H9 (cell line): ENCODE results near the gene PKN1. TPM values are rescaled to one million over a fixed set of nuclear protein-coding genes. Genes with fewer than 3 reads are reported as not detected.
A peak's percentile ranks its signal among the peaks of the same experiment; 100 is the strongest.

ENCODE experiments used
- DNase-seq: peaks from one replicate; pipeline ENCODE4 v3.0.0-alpha.2; 2017
- H2AFZ ChIP-seq: one replicate; pipeline ENCODE4 v1.6.1; 2013; ENCODE audit warnings: mild to moderate bottlenecking, low read length, control low read depth, moderate library complexity
- H2AK5ac ChIP-seq: 2 replicates; pipeline ENCODE4 v1.6.1; 2013; ENCODE audit warnings: low read length, control low read depth, mixed read lengths; ENCODE audit not compliant: insufficient read length
- H2BK120ac ChIP-seq: one replicate; pipeline ENCODE4 v1.6.1; 2013; ENCODE audit warnings: low read depth, mild to moderate bottlenecking, low read length, control low read depth, inconsistent platforms; ENCODE audit not compliant: poor library complexity, severe bottlenecking
- H2BK12ac ChIP-seq: 2 replicates; pipeline ENCODE4 v1.6.1; 2013; ENCODE audit warnings: low read length, control low read depth, mixed read lengths, low read depth; ENCODE audit not compliant: insufficient read length
- H2BK15ac ChIP-seq: 2 replicates; pipeline ENCODE4 v1.6.1; 2013; ENCODE audit warnings: low read depth, low read length, control low read depth
- H2BK20ac ChIP-seq: one replicate; pipeline ENCODE4 v1.6.1; 2013; ENCODE audit warnings: low read depth, mild to moderate bottlenecking, low read length, control low read depth, inconsistent platforms; ENCODE audit not compliant: poor library complexity, severe bottlenecking
- H2BK5ac ChIP-seq: 2 replicates; pipeline ENCODE4 v1.6.1; 2013; ENCODE audit warnings: low read length, control low read depth, mixed read lengths; ENCODE audit not compliant: insufficient read length
- H3K14ac ChIP-seq: 2 replicates; pipeline ENCODE4 v1.6.1; 2013; ENCODE audit warnings: low read length, control low read depth; ENCODE audit not compliant: insufficient read depth
- H3K18ac ChIP-seq: 2 replicates; pipeline ENCODE4 v1.6.1; 2013; ENCODE audit warnings: low read depth, mild to moderate bottlenecking, mixed read lengths, low read length, control low read depth; ENCODE audit not compliant: insufficient read length
- H3K23ac ChIP-seq: 2 replicates; pipeline ENCODE4 v1.6.1; 2013; ENCODE audit warnings: low read length, control low read depth, mixed read lengths, low read depth; ENCODE audit not compliant: insufficient read length
- H3K23me2 ChIP-seq: 2 replicates; pipeline ENCODE4 v1.6.1; 2013; ENCODE audit warnings: low read depth, mild to moderate bottlenecking, mixed read lengths, low read length, control low read depth; ENCODE audit not compliant: insufficient read length, poor library complexity, severe bottlenecking
- H3K27ac ChIP-seq: 2 replicates; pipeline ENCODE4 v1.5.1; 2013; ENCODE audit warnings: low read length, control low read depth, mixed read lengths, low read depth; ENCODE audit not compliant: insufficient read length
- H3K27me3 ChIP-seq: 2 replicates; pipeline ENCODE4 v1.6.1; 2013; ENCODE audit warnings: low read length, control low read depth, inconsistent platforms; ENCODE audit not compliant: insufficient read depth
- H3K4ac ChIP-seq: 2 replicates; pipeline ENCODE4 v1.6.1; 2013; ENCODE audit warnings: low read depth, mild to moderate bottlenecking, control low read depth, inconsistent platforms, low read length, moderate library complexity
- H3K4me1 ChIP-seq: 2 replicates; pipeline ENCODE4 v1.6.1; 2013; ENCODE audit warnings: low read length, control low read depth, inconsistent platforms; ENCODE audit not compliant: insufficient read depth
- H3K4me2 ChIP-seq: 2 replicates; pipeline ENCODE4 v1.6.1; 2013; ENCODE audit warnings: low read length, control low read depth, mixed read lengths; ENCODE audit not compliant: insufficient read length, insufficient read depth
- H3K56ac ChIP-seq: 2 replicates; pipeline ENCODE4 v1.6.1; 2013; ENCODE audit warnings: low read depth, mild to moderate bottlenecking, mixed read lengths, low read length, control low read depth; ENCODE audit not compliant: insufficient read length
- H3K79me1 ChIP-seq: 2 replicates; pipeline ENCODE4 v1.6.1; 2013; ENCODE audit warnings: low read depth, mild to moderate bottlenecking, moderate library complexity, low read length, control low read depth, inconsistent platforms; ENCODE audit not compliant: insufficient read depth, poor library complexity, severe bottlenecking
- H3K79me2 ChIP-seq: 2 replicates; pipeline ENCODE4 v1.6.1; 2013; ENCODE audit warnings: low read length, control low read depth, inconsistent platforms; ENCODE audit not compliant: insufficient read depth
- H3K9ac ChIP-seq: 2 replicates; pipeline ENCODE4 v1.6.1; 2013; ENCODE audit warnings: low read length, control low read depth, mixed read lengths; ENCODE audit not compliant: insufficient read length; ENCODE audit errors: extremely low read depth
- H3K9me3 ChIP-seq: one replicate; pipeline ENCODE4 v1.6.1; 2013; ENCODE audit warnings: low read depth, low read length, inconsistent platforms; ENCODE audit not compliant: control insufficient read depth
- H3T11ph ChIP-seq: one replicate; pipeline ENCODE4 v1.6.1; 2013; ENCODE audit warnings: mild to moderate bottlenecking, low read length, control low read depth, inconsistent platforms
- H4K20me1 ChIP-seq: one replicate; pipeline ENCODE4 v1.6.1; 2013; ENCODE audit not compliant: control insufficient read depth, insufficient read length, insufficient read depth
- H4K5ac ChIP-seq: 2 replicates; pipeline ENCODE4 v1.6.1; 2013; ENCODE audit warnings: low read depth, mild to moderate bottlenecking, mixed read lengths, low read length, control low read depth; ENCODE audit not compliant: insufficient read length
- H4K8ac ChIP-seq: replicated peaks from 2 replicates; pipeline ENCODE4 v1.6.1; 2013; ENCODE audit warnings: low read length, control low read depth, mixed read lengths, low read depth; ENCODE audit not compliant: insufficient read length
- H4K91ac ChIP-seq: 2 replicates; pipeline ENCODE4 v1.6.1; 2013; ENCODE audit warnings: low read depth, mild to moderate bottlenecking, moderate library complexity, mixed read lengths, low read length, control low read depth; ENCODE audit not compliant: insufficient read length
- H3K27ac Mint-ChIP-seq, 3 experiments: 2 replicates in 2 of 3; 3 replicates in 1 of 3; pipeline ENCODE4 v1.8.0; 2020 to 2021; ENCODE audit warnings: mixed read lengths in 3 of 3, mild to moderate bottlenecking in 1 of 3, moderate library complexity in 1 of 3
- H3K27me3 Mint-ChIP-seq: 2 replicates; pipeline ENCODE4 v1.8.0; 2021; ENCODE audit warnings: low read depth, mild to moderate bottlenecking, moderate library complexity, mixed read lengths
- H3K36me3 Mint-ChIP-seq, 3 experiments: 2 replicates in 2 of 3; 3 replicates in 1 of 3; pipeline ENCODE4 v1.8.0; 2020 to 2021; ENCODE audit warnings: low read depth in 3 of 3, mixed read lengths in 3 of 3; ENCODE audit not compliant: insufficient read depth in 1 of 3
- H3K4me1 Mint-ChIP-seq, 2 experiments: 2 replicates each; pipeline ENCODE4 v1.8.0; 2020; ENCODE audit warnings: mixed read lengths in 2 of 2
- H3K4me3 Mint-ChIP-seq, 2 experiments: 2 replicates in 1 of 2; 3 replicates in 1 of 2; pipeline ENCODE4 v1.8.0; 2020 to 2021; ENCODE audit warnings: mild to moderate bottlenecking in 2 of 2, mixed read lengths in 2 of 2, moderate library complexity in 1 of 2
- H3K9me3 Mint-ChIP-seq, 2 experiments: 2 replicates in 1 of 2; 3 replicates in 1 of 2; pipeline ENCODE4 v1.8.0; 2020; ENCODE audit warnings: mild to moderate bottlenecking in 2 of 2, mixed read lengths in 2 of 2, moderate library complexity in 1 of 2
- CTCF ChIP-seq: fragments of 200-600 bp; sonication (generic); conservative IDR thresholded peaks from 3 replicates; pipeline ENCODE4 v1.8.0; 2021; ENCODE audit warnings: antibody characterized with exemption, mild to moderate bottlenecking
- WGBS: extraction: QIAGEN DNeasy Blood & Tissue Kit; methylation state at CpG from one replicate; pipeline ENCODE4 v1.1.7; 2013; ENCODE audit warnings: missing lambda C conversion rate, low lambda C conversion rate, mixed read lengths; ENCODE audit not compliant: insufficient read length; ENCODE audit errors: extremely low coverage; 5-methylcytosine and 5-hydroxymethylcytosine counted together
- total RNA-seq: library from RNA; stranded (reverse); gene quantifications from 2 replicates; pipeline ENCODE4 v1.2.1, GENCODE V29; 2021

The PKN1 gene
- total RNA-seq, 1 experiment from 2014 or later: 159 TPM

GRCh38 chr19:14407605-14408484 lies 25.3 kb upstream of the PKN1 start:
- H3K4me3 Mint-ChIP-seq: no peak overlapping the region; a peak in 1 of 5 replicates
- no peak overlapping the region for H3K27ac ChIP-seq
- no peaks in the 10 kb centered on the region for H3K4me1 ChIP-seq
- H3K27ac Mint-ChIP-seq: peak overlapping the region in 2 of 3 experiments; percentile 27 to 36; a peak in 2 of 7 replicates
- H4K8ac ChIP-seq: no peak overlapping the region
- no peak overlapping the region for H3K18ac ChIP-seq
- no peak overlapping the region for H2AFZ ChIP-seq
- no peak overlapping the region for H3T11ph ChIP-seq
- H3K27me3 ChIP-seq: no peaks in the 10 kb centered on the region
- H3K27me3 Mint-ChIP-seq: no peaks in the 10 kb centered on the region; the same call in 1 of the 2 replicates
- no CpG with 5 or more reads among the region's 20 CpGs for WGBS
- no peak overlapping the region for H3K4ac ChIP-seq
- no peak overlapping the region for H2BK120ac ChIP-seq
- H3K9me3 Mint-ChIP-seq: no peaks in the 10 kb centered on the region; a peak in 1 of 5 replicates
- no peak overlapping the region for H3K23ac ChIP-seq
- H2BK5ac ChIP-seq: no peak overlapping the region
- peaks cover 3% of the 10 kb centered on the region; the same call in 1 of the 2 replicates for H3K79me2 ChIP-seq
- H3K23me2 ChIP-seq: no peaks in the 10 kb centered on the region
- H3K4me2 ChIP-seq: no peak overlapping the region
- peaks cover 12 to 16% of the 10 kb centered on the region in 2 experiments for H3K4me1 Mint-ChIP-seq
- peaks cover 3% of the 10 kb centered on the region for H3K79me1 ChIP-seq
- H2BK20ac ChIP-seq: no peak overlapping the region
- H3K36me3 Mint-ChIP-seq: peaks cover 34 to 61% (median 54%) of the 10 kb centered on the region in 3 experiments
- H4K91ac ChIP-seq: no peak overlapping the region
- H3K9ac ChIP-seq: no peak overlapping the region
- no peaks in the 10 kb centered on the region for H4K20me1 ChIP-seq
- H3K9me3 ChIP-seq: no peaks in the 10 kb centered on the region
- H2AK5ac ChIP-seq: no peak overlapping the region
- no peak overlapping the region for H2BK15ac ChIP-seq
- no peak overlapping the region for H2BK12ac ChIP-seq
- no peak overlapping the region for H3K14ac ChIP-seq
- no peak overlapping the region for H4K5ac ChIP-seq
- no peak for TF ChIP-seq CTCF
- DNase-seq: no peak
- no peak overlapping the region for H3K56ac ChIP-seq
